NOMO-1 treated with dmso at 0.1 percent for 144 hours (cell line): ENCODE results near the gene CAVIN4.

Experiments used
- DNase-seq: peaks from one replicate; lab custom pipeline; 2025; ENCODE audit not compliant: unreplicated experiment; lab: John Stamatoyannopoulos, UW

CAVIN4 gene, protein sequence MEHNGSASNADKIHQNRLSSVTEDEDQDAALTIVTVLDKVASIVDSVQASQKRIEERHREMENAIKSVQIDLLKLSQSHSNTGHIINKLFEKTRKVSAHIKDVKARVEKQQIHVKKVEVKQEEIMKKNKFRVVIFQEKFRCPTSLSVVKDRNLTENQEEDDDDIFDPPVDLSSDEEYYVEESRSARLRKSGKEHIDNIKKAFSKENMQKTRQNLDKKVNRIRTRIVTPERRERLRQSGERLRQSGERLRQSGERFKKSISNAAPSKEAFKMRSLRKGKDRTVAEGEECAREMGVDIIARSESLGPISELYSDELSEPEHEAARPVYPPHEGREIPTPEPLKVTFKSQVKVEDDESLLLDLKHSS

GRCh38 chr9:100577776-100578448, at the start of gene CAVIN4:
Gene CAVIN4, plus strand, starts transcription at chr9:100578079. Its CDS starts 65 bp downstream, at chr9:100578144.
- no peak for DNase-seq

GRCh38 chr9:100534401-100534800, 43.5 kb upstream of the CAVIN4 start:
- no peak for DNase-seq

DNA sequence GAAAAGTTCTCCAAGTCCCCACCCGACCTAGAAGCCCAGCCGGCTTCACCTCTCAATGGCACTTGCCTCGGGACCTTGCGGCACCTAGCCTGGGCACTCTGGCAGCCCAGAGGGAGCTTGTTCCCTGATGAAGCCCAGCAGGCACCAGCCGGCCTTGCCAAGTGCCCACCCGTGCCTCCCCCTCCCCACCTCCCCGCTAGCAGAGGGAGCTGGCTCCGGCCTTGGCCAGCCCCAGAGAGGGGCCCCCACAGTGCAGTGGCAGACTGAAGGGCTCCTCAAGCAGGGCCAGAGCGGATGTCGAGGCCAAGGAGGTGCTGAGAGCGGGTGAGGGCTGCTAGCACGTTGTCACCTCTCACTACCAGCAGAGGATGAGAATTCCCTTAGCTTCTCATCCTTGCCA, 37.6 kb upstream of the CAVIN4 start:
- no peak for DNase-seq

DNA sequence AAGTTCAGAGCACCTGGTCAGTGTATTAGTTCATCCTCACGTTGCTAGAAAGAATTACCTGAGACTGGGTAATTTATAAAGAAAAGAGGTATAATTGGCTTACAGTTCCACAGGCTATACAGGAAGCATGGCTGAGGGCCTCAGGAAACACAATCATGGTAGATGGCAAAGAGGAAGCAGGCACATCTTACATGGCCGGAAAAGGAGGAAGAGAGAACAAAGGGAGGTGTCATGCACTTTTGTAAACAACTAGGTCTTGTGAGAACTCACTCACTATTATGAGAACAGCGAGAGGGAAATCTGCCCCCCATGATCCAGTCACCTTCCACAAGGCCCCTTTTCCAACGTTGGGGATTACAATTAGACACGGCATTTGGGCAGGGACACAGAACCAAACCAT, 28.8 kb upstream of the CAVIN4 start:
- DNase-seq = no peak

GRCh38 chr9:100554935-100555401, 22.9 kb upstream of the CAVIN4 start:
- no peak for DNase-seq

- no peak for DNase-seq
These were observed 22.4 kb upstream of the CAVIN4 start for GRCh38 chr9:100555471-100555870.

GRCh38 chr9:100557053-100557452, 20.8 kb upstream of the CAVIN4 start:
- no peak for DNase-seq

DNA sequence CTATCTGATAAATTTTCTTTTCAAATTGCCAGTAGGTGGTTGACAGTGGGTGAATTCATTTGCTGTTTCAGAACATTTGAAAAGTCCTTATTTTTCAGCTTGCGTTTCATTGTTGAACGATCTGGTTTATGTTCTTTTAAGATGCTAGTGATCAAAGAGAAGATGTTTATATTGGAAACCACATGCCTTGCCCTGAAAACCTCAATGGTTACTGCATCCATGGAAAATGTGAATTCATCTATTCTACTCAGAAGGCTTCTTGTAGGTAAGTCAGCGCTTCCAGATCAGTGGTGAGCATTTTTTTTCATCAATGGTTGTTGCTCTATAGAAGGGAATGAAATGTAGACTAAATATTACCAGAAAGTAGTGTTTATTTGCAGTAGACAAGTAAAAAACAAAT, 16.6 kb upstream of the CAVIN4 start:
- no peak for DNase-seq

GRCh38 chr9:100567856-100568255, 10.0 kb upstream of the CAVIN4 start:
- DNase-seq = no peak

DNA sequence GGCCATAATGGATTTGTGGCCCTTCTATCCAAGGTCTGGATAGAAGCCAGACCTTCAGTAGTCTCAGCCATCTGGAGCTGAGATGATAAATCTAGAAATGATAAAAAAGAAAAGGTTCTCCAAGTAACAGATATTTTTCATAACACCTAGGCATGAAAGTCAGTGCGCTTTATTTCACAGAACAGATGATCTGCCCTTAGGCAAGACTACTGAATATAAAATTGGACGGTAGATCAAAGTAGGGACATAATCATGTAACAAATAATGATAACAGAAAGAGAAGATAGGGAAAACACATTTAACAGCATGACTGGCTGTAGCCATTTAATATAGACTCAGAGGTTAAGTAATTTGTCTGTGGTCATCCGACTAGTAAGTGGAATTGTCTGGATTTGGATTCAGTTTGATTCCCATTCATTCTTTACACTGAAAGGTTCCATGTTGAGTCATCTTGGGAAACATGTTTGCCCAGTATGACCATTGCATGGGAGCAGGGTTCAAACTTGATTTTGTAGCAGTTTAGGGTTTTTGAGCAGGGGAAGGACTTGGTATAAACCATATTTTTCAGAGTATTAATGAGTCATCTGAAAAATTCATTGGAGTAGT, 4.1 kb upstream of the CAVIN4 start:
- DNase-seq = no peak

GRCh38 chr9:100575006-100575405, 2.9 kb upstream of the CAVIN4 start:
- no peak for DNase-seq

DNA sequence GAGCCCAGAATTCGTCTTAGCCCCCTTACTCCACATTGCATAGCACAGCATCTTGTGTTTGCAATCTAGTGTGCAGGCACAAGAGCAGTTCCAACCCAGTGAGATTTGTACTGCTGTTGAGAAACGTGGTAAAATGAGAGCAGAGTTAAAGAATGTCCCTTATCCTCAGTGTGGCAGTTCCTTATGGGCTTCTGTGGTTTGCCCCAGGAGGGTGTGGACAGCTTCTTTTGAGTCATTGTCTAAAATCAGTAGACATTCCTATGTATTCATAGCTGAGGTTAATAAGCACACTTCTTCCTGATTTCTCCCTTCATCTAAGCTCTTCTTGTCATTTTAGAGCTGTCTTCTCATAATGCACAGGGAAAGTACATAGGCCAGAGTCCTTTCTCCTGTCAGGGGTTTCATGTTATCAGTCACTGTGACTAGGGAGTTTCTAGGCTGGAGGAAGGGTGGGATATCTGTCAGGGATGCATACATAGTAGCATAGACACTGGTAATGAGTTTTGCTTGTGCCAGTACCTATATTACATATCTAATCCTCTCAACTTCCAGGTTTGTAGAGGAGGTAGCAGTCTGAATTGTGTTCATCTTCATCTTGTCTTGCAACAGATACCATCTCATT, 2.0 kb upstream of the CAVIN4 start:
- DNase-seq = no peak

- DNase-seq = no peak
These were observed 731 bp downstream of the CAVIN4 start for GRCh38 chr9:100578610-100579009.

DNA sequence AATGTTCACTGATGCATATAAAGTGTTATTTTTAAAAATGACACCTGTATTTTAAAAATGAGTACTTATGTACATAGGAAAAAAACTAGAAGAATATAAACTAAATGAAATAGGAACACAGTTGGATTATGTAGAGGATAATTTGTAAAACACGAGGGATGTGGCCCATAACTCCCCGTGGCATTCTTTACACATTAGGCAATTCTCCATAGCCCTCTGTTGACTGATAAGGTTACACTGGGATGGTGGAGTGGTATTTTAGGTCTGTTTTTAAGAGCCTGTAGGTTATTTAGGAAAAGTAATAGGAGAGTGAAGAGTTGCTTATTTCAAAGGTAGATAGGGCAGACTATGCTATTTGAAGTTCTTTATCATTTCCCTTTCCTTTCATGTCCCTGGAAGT, 1.8 kb downstream of the CAVIN4 start:
- no peak for DNase-seq

GRCh38 chr9:100580257-100580656, 2.4 kb downstream of the CAVIN4 start:
- no peak for DNase-seq

DNA sequence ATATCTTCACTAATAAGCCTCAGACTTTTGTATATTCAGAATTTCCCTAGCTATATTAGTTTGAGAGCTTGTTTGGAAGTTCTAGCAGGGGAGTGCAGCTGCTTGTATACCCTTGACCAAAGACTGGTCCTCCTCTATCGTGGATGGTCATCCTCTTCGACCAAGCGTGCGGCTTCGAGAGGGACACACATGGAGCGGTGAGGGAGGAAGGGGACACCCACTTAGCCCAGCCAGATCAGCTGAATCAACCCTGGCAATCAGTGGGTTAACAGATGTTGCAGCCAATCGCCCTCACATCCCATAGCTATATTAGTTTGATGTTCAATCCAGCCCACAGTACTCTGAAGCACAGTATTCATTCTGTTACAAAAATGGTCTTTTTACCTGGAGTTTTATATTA, 3.2 kb downstream of the CAVIN4 start:
- DNase-seq = no peak

- no peak for DNase-seq
These were observed 3.8 kb downstream of the CAVIN4 start for GRCh38 chr9:100581661-100582060.

GRCh38 chr9:100583014-100583802, 5.3 kb downstream of the CAVIN4 start:
- no peak for DNase-seq

- no peak for DNase-seq
These were observed 7.1 kb downstream of the CAVIN4 start for GRCh38 chr9:100584951-100585350.

- DNase-seq = no peak
These were observed 8.2 kb downstream of the CAVIN4 start for GRCh38 chr9:100586093-100586492.

GRCh38 chr9:100587375-100587774, 9.5 kb downstream of the CAVIN4 start:
- no peak for DNase-seq
